DOHH2 (cell line): ENCODE data around the gene MYZAP.

ENCODE experiments used
- EZH2phosphoT487 ChIP-seq: fragments of 200-600 bp; sonication (generic); IDR thresholded peaks from 2 replicates; pipeline ENCODE4 v1.6.1; 2017; ENCODE audit warnings: borderline replicate concordance, mild to moderate bottlenecking, antibody characterized with exemption, low read length, moderate library complexity, mixed read lengths
- TF ChIP-seq, protein P1 (sequence below): fragments of 200-600 bp; sonication (generic); IDR thresholded peaks from one replicate; pipeline ENCODE4 v1.5.1; 2014; ENCODE audit warnings: antibody characterized with exemption, mild to moderate bottlenecking, low read depth, low read length; ENCODE audit not compliant: poor library complexity, severe bottlenecking

DNA sequence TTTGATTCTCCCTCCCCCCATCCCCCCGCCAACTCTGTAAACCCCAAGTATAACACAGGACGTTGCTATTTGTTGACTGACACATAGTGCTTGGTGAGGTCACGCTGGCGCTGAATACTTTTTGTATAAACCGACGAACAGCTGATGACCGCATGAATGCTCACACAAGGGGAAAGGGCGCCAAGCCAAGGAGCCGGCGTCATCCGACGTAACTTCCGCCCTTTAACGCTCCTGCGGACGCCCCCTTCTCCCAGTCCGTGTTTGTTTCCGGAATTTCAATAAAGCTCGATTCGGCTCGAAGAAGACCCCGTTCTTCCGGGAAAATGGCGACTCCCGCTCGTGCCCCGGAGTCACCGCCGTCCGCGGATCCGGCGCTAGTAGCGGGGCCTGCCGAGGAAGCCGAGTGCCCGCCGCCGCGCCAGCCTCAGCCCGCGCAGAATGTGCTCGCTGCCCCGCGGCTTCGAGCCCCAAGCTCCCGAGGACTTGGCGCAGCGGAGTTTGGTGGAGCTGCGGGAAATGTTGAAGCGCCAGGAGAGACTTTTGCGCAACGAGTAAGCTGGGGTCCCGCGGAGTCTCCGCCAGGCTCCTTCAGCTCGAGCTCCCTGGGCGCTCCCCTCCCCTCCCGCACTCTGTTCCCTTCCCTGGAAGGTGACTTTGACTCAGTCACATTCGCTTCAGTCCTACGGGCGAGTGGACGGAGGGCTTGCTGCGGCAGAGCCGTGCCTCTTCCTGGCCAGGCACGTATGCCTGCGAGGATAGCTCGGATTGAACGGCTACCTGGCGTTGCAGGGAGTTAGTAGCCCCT, 114.9 kb downstream of the MYZAP start, which contains the start of gene POLR2M:
- TF ChIP-seq, protein P1, sequence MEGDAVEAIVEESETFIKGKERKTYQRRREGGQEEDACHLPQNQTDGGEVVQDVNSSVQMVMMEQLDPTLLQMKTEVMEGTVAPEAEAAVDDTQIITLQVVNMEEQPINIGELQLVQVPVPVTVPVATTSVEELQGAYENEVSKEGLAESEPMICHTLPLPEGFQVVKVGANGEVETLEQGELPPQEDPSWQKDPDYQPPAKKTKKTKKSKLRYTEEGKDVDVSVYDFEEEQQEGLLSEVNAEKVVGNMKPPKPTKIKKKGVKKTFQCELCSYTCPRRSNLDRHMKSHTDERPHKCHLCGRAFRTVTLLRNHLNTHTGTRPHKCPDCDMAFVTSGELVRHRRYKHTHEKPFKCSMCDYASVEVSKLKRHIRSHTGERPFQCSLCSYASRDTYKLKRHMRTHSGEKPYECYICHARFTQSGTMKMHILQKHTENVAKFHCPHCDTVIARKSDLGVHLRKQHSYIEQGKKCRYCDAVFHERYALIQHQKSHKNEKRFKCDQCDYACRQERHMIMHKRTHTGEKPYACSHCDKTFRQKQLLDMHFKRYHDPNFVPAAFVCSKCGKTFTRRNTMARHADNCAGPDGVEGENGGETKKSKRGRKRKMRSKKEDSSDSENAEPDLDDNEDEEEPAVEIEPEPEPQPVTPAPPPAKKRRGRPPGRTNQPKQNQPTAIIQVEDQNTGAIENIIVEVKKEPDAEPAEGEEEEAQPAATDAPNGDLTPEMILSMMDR: no peak
- no peak for TF ChIP-seq EZH2phosphoT487
